ENCODE measurements around the gene FAM209A.

- TF ChIP-seq CTCF (IDR thresholded peaks at IDR 0.05; ENCODE audit: low read length), result no peak
- TF ChIP-seq EZH2phosphoT487 (IDR thresholded peaks at IDR 0.05; ENCODE audit: low read length), result no peak
- TF ChIP-seq EZH2 (optimal IDR thresholded peaks at IDR 0.05; ENCODE audit: low read depth, low read length), result no peak
Observed at GRCh38 chr20:56518126-56518525, 6.4 kb upstream of the FAM209A start.
